Stimulated activated CD4-positive, alpha-beta T cell treated with anti-CD3 and anti-CD28 coated beads, Interleukin-15, amount 100 ng/mL, for 1 hour (primary cell): Measurements from ENCODE around the gene NPTN.
"Not testable (repeated sequence)": the region's sequence is repeated elsewhere in the genome, so short reads cannot be mapped to it uniquely, and the experiment has no call there.

Source experiments
- DNase-seq, 2 donors: peaks; one replicate each; pipeline ENCODE4 v3.0.0-alpha.2; 2020; ENCODE audit warnings: low read depth in 1 of 2, low spot score in 1 of 2

NPTN gene

DNA sequence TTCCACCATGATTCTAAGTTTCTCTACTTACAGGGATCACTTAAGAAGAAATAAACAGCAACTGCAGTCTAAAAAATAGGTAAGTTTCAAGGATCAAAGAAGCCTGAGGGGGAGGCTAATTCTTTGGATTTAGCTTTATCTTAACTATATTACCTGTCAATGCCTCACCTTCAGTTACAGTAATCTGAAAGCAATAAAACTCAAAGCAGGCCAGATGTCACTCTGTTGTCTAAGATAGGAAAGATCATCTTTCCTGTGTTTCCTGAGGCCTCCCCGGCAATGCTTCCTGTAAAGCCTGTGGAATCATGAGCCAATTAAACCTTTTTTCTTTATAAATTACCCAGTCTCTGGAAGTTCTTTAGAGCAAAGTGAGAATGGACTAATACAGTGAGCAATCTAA, 60.2 kb downstream of the NPTN start:
- no peak for DNase-seq

- DNase-seq, result no peak
These were observed 60.9 kb downstream of the NPTN start for GRCh38 chr15:73572296-73572695.

DNA sequence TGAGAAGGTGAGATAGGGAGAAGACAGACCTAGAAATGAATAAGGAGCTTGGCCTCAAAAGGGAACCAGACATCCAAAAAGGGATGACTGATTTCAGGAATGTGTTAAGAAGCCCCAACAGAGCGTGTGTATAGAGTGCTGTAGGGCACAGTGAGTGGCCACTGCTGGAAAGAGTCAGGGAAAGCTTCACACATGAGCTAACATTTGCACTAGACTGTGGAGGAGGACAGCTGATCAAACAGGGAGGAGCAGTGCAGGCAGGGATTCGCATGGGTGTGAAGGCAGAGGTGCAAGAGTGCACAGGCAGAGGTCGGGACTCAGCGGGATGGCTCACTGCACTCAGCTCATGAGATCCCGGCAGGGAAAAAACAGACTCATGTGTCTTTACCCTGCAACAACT, 61.8 kb downstream of the NPTN start:
- no peak for DNase-seq

- no peak for DNase-seq
These were observed 62.7 kb downstream of the NPTN start for GRCh38 chr15:73570355-73571032.

- DNase-seq, result no peak
These were observed 63.8 kb downstream of the NPTN start for GRCh38 chr15:73569361-73569760.

GRCh38 chr15:73568564-73569280, 64.5 kb downstream of the NPTN start:
- no peak for DNase-seq

GRCh38 chr15:73567020-73567419, 66.2 kb downstream of the NPTN start:
- no peak for DNase-seq

DNA sequence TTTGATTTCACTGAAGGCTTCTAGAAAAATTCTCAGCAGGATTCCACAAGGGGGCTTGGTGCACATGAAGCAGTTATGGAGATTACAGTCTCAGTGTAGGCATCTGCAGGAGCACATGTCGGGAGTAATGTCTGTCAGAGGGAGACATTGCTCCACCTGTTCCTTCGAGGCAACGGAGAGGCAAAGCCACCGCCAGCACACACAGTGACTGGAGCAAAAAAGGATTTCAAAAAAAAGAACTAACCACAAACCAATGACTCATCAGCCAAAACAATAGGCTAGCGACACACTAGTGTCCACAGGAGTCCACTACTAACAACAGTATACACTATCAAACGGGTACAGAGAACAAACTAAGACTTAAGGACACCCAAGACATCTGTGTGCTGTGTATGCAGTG, 68.9 kb downstream of the NPTN start:
- no peak for DNase-seq

- no peak for DNase-seq
These were observed 72.6 kb downstream of the NPTN start for GRCh38 chr15:73560501-73561117.

DNA sequence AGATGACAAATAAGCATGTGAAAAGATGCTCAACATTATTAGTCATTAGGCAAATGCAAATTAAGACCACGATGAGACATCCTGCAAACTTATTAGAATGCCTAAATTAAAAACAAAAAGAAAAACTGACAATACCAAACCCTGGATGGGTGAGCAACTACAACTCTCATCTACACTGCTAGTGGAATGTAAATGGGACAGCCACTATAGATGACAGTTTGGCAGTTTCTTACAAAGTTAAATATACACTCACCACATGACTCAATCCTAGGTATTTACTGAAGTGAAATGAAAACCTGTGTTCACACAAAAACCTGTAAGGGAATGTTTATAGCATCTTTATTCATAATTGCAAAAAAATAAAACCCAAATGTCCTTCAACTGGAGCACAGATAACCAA, 74.7 kb downstream of the NPTN start:
- no peak for DNase-seq

GRCh38 chr15:73555080-73555479, 78.1 kb downstream of the NPTN start:
- DNase-seq, result no peak

GRCh38 chr15:73550190-73550589, 83.0 kb downstream of the NPTN start:
- no peak for DNase-seq

- DNase-seq, result not testable (repeated sequence)
These were observed 84.3 kb downstream of the NPTN start for GRCh38 chr15:73548925-73549324.

GRCh38 chr15:73541479-73541878, 91.7 kb downstream of the NPTN start:
- no peak for DNase-seq

GRCh38 chr15:73540161-73540560, 93.0 kb downstream of the NPTN start:
- DNase-seq, result no peak

DNA sequence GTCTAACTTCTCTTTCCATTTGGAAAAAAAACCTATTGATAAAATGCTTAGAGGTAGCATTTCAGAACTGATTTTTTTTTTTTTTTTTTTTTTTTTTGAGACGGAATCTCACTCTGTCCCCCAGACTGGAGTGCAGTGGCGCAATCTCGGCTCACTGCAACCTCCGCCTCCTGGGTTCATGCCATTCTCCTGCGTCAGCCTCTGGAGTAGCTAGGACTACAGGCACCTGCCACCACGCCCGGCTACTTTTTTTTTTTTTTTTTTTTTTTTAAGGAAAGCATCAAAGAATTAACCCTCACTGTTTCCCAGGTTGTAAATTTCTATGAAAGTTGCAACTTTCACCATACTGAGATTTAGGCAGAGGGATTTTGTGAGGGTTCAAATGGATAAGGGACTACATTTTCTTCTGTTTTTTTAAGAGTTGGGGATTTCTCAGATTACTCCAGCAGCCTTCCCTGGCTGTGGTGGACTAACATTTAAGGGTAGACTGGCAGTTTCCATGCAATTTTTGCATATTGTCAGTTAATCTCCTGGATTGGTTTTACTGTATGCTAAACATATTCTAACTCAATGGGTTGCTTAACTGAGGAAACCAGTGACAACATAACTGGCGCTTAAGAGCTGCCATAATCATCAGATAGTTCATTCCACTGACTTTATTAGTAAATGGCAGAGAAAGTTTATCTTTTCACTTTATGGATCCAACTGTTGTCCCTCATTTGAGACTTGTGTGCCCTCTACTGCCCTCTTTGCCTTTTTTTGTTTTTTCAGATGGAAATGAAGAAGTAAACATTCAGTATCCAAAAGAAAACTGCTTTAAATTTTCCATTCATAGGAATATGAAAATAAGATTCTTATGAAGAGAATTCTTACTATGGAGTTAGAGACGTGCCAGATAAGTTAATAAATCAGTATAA, 93.7 kb downstream of the NPTN start:
- DNase-seq, result no peak

DNA sequence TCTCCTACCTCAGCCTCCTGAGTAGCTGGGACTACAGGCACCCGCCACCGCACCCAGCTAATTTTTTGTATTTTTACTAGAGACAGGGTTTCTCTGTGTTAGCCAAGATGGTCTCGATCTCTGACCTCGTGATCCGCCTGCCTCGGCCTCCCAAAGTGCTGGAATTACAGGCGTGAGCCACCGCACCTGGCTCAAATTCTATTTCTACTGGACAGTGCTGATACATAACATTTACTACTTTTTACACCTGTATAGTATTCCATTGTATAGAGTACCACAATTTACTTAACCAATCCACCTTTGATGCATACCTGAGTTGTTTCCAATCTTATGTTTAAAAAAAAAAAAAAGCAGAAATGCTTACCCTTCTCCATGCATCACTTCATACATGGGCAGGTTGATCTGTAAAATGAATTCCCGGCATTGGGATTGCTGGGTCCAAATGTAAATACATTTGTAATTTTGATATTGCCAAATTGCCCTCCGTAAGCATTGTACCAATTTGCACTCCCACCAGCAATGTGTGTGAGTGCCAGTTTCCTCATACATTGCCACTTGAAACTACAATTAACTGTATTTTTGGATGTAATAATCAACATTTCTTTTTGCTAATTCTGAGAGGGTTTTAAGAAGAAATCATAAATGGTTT, 94.5 kb downstream of the NPTN start:
- DNase-seq, result no peak

- no peak for DNase-seq
These were observed 95.1 kb downstream of the NPTN start for GRCh38 chr15:73538123-73538522.

- no peak for DNase-seq
These were observed 102.5 kb downstream of the NPTN start for GRCh38 chr15:73530649-73531048.

DNA sequence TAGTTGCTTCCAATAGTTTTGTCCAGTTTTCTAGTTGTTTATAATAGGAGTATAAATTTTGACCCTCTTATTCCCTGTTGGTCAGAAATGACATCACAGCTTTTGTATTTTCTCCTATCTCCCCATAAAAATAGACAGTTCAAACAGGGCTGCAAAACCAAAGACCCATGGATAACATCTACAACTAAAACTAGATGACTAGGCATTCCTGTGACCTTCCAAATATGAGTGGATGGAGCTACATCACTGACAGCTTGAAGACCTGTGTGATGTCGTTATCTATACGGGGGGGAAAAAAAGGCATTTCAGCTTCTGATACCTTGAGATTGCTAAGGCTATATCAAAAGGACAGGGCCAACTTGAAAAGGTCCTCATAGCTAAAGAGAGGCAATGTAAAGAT, 105.6 kb downstream of the NPTN start:
- no peak for DNase-seq

DNA sequence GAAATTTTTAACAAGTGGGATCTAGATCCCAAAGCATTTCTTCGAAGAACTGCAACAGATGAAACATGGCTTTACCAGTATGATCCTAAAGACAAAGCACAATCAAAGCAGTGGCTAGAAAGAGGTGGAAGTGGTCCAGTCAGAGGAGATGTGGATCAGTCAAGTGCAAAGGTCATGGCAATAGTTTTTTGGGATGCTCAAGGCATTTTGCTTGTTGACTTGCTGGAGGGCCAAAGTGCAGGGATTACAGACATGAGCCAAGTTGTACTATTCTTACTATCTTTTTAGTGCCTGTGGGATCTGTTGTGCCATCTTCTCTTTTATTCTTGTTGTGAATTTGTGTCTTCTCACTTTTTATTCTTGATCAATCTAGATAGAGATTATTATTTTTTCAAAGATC, 108.3 kb downstream of the NPTN start:
- no peak for DNase-seq
